Activated T-cell treated with anti-CD3 and anti-CD28 coated beads, Interleukin-2, amount 50 U/mL, for 24 hours (primary cell): ENCODE data around the gene KLF2.

Experiments
- DNase-seq: peaks from one replicate; pipeline ENCODE4 v3.0.0-alpha.2; 2020
- H3K27ac Mint-ChIP-seq: 2 replicates; pipeline ENCODE4 v1.8.0; 2020; ENCODE audit warnings: mild to moderate bottlenecking, mixed read lengths
- H3K27me3 Mint-ChIP-seq: 2 replicates; pipeline ENCODE4 v1.8.0; 2020; ENCODE audit warnings: mixed read lengths
- H3K36me3 Mint-ChIP-seq: 2 replicates; pipeline ENCODE4 v1.8.0; 2020; ENCODE audit warnings: low read depth, mixed read lengths
- H3K4me1 Mint-ChIP-seq: 2 replicates; pipeline ENCODE4 v1.8.0; 2020; ENCODE audit warnings: low read depth, mixed read lengths
- H3K4me3 Mint-ChIP-seq: 2 replicates; pipeline ENCODE4 v1.8.0; 2020; ENCODE audit warnings: mild to moderate bottlenecking, moderate library complexity, mixed read lengths
- H3K9me3 Mint-ChIP-seq: 2 replicates; pipeline ENCODE4 v1.8.0; 2020; ENCODE audit warnings: mixed read lengths

The KLF2 gene

DNA sequence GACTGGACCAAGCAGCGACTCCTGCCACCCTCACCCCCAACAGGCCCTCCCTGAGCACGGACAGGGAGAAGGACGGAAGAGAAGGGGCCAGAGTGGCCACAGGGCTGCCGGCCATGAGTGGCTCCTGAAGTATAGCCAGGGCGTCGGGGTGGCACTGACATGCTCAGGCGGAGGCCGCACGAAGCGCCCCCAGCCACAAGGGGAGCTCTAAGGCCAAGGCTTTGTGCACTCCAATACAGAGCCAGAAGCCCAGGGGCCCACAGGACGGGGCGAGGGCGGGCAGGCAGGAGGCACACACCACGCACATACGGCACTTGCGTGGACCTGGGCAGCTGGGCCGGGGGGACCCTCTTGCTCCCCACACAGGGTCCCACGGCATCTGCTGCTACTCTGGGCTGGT, 52.0 kb downstream of the KLF2 start:
- peaks cover 66% of the 10 kb centered on the region for H3K4me1 Mint-ChIP-seq
- no peak for DNase-seq
- H3K27me3 Mint-ChIP-seq: peaks cover 8% of the 10 kb centered on the region
- H3K27ac Mint-ChIP-seq: no peak overlapping the region
- peaks cover 59% of the 10 kb centered on the region for H3K36me3 Mint-ChIP-seq
- H3K9me3 Mint-ChIP-seq: no peaks in the 10 kb centered on the region
- H3K4me3 Mint-ChIP-seq: no peak overlapping the region

GRCh38 chr19:16377521-16377920, 52.9 kb downstream of the KLF2 start:
- H3K9me3 Mint-ChIP-seq: no peaks in the 10 kb centered on the region
- no peak for DNase-seq
- H3K4me1 Mint-ChIP-seq: peaks cover 75% of the 10 kb centered on the region
- peaks cover 60% of the 10 kb centered on the region for H3K36me3 Mint-ChIP-seq
- H3K27ac Mint-ChIP-seq: no peak overlapping the region
- peaks cover 8% of the 10 kb centered on the region for H3K27me3 Mint-ChIP-seq
- H3K4me3 Mint-ChIP-seq: no peak overlapping the region
